RWPE1 (cell line): ENCODE results near the gene CSAD.
"Not testable (repeated sequence)": the region's sequence is repeated elsewhere in the genome, so short reads cannot be mapped to it uniquely, and the experiment has no call there.

Experiments used
- CTCF ChIA-PET: fragments of 350-600 bp; sonication (Branson Sonifier 250); formaldehyde crosslinking; extraction: SDS; loops from one replicate; lab custom pipeline; 2021; lab: Yijun Ruan, JAX
- POLR2A ChIA-PET: fragments of 400-600 bp; formaldehyde crosslinking; extraction: SDS; loops from one replicate; lab custom pipeline; 2020; ENCODE audit warnings: antibody characterized with exemption; ENCODE audit not compliant: low non-redundant PET; lab: Yijun Ruan, JAX
- DNase-seq: peaks from one replicate; pipeline ENCODE4 v3.0.0; 2012; ENCODE audit warnings: low spot score
- H3K27ac ChIP-seq: fragments of 450-650 bp; 2 replicates; pipeline ENCODE4 v1.5.1; 2017
- TF ChIP-seq, protein P1 (sequence below): fragments of 450-650 bp; conservative IDR thresholded peaks from 2 replicates; pipeline ENCODE4 v1.5.1; 2017; ENCODE audit warnings: low read depth, mild to moderate bottlenecking

Gene CSAD

DNA sequence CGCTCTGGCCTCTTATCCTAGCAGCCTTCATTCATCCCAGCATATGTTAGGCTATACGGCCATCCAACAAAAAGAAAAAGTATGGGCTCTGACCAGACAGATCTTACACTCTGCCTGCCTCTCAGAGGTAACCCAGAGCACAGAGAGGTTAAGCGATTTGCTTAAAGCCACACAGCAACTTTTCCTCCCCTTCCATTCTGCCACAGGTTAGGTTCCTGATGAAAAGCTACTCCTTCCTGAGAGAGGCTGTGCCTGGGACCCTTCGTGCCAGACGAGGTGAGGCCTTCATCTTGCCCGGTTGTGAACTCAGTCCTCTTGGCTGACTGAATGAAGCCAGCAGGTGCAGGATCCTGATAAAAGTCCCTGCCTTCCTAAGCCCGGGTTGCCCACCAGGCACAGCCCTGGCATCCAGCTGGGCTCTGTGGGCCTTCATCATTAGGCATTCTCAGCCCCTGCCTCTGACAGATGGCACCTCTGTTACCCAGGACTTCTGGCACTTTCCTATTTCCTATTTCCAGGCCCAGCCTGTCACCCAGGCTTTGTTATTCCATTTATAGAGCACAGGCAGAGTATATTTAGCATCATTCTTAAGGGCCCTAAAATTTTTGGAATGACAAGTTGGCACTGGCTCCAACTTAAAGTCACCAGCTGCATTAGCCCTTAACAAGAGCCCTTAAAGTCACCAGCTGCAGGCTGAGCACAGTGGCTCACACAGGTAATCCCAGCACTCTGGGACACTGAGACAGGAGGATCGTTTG lies 64.7 kb downstream of the CSAD start:
- CTCF ChIA-PET, result interaction anchor here (0.6 kb wide), 2 partner anchors 16 to 209 kb away, joined by 3 to 4 read pairs; no protein-coding TSS in a partner anchor
- TF ChIP-seq, protein P1, sequence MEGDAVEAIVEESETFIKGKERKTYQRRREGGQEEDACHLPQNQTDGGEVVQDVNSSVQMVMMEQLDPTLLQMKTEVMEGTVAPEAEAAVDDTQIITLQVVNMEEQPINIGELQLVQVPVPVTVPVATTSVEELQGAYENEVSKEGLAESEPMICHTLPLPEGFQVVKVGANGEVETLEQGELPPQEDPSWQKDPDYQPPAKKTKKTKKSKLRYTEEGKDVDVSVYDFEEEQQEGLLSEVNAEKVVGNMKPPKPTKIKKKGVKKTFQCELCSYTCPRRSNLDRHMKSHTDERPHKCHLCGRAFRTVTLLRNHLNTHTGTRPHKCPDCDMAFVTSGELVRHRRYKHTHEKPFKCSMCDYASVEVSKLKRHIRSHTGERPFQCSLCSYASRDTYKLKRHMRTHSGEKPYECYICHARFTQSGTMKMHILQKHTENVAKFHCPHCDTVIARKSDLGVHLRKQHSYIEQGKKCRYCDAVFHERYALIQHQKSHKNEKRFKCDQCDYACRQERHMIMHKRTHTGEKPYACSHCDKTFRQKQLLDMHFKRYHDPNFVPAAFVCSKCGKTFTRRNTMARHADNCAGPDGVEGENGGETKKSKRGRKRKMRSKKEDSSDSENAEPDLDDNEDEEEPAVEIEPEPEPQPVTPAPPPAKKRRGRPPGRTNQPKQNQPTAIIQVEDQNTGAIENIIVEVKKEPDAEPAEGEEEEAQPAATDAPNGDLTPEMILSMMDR, result no peak
- no peak for DNase-seq
- POLR2A ChIA-PET, result interaction anchor here (0.5 kb wide), 1 partner anchor 20 kb away, joined by 5 read pairs; no protein-coding TSS in a partner anchor
- H3K27ac ChIP-seq, result no peak overlapping the region

DNA sequence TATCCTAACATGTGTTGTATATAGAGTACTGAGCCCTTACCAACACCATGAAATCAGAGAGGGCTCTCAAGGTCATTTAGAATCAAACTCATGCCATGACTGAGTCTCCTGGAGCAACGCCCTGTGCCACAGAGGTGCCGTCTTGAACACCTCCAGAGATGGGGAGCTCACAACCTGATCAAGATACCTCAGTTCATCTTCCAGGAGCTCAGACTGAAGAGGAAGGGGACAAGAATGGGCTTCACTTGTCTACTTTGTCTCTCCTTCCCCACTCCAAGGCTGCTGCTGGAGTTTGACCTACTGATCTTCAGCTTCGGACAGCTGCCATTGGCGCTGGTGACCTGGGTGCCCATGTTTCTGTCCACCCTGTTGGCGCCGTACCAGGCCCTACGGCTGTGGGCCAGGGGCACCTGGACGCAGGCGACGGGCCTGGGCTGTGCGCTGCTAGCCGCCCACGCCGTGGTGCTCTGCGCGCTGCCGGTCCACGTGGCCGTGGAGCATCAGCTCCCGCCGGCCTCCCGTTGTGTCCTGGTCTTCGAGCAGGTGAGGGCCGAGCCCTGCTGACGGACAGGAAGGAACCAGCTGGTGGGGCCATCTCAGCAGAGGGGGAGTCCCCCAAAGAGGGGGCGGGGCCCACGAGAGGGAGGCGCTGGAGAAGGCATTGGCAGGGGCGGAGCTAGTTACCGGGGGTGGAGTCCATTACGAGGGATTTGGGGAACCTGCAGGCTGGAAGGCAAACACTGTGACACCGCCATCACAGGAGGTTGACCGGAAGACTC lies 65.4 kb downstream of the CSAD start:
- CTCF ChIA-PET, result interaction anchor here (0.6 kb wide), 1 partner anchor 310 kb away, joined by 3 read pairs; no protein-coding TSS in a partner anchor
- no peak for DNase-seq
- TF ChIP-seq, protein P1, result no peak
- POLR2A ChIA-PET, result interaction anchor here (0.5 kb wide), 1 partner anchor 21 kb away, joined by 5 read pairs; no protein-coding TSS in a partner anchor
- no peak overlapping the region for H3K27ac ChIP-seq

DNA sequence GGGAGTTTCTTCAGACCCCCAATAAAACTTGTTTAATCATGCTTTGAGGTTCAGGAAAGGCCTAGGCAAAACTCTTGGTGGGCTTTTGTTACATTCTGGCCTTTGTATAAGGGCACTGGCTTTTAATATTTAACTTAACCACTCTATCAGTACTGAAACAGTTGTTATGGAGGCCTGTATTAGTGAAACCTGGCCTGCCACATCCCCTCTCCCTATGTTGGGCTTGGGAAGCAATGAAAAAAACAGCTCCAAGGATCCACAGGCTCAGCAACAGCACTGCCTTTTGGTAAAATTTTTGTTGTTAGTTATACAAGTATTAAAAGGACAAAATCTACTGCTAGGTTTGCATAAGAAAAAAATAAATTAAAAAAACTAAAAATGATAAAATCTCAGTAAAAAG lies 66.8 kb downstream of the CSAD start:
- CTCF ChIA-PET, result interaction anchor here (1.0 kb wide), 1 partner anchor 15 kb away, joined by 4 read pairs; no protein-coding TSS in a partner anchor
- H3K27ac ChIP-seq, result no peak overlapping the region
- DNase-seq, result no peak
- POLR2A ChIA-PET, result no interaction called here
- TF ChIP-seq, protein P1, result no peak

DNA sequence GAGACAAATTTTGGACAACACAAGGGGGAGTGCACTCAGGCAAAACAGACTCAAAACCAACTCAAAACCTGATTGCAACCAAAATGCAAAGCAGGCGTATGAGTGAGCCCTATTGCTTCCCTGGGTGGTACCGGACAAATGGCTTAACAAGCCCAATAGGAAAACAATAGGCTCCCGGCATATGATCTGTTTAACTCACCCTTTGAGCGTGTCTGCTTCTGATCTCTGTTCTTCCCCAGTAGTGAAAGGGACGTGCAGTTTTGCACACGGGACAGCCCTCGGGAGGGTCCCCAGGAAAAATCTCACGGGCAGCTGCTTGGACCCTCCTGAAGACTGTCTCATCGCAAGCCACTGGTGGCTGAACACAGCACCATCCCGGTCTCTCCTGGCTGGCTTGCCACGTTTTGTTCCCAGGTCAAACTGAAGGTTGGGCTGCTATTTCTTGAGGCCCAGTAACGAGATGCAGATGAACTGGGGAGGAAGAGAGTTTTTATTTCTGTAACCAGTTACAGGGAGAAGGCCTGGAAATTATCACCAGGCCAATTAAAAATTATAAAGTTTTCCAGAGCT lies 67.5 kb downstream of the CSAD start:
- DNase-seq, result no peak
- TF ChIP-seq, protein P1, result no peak
- POLR2A ChIA-PET, result no interaction called here
- CTCF ChIA-PET, result interaction anchor here (1.0 kb wide), 1 partner anchor 14 kb away, joined by 4 read pairs; no protein-coding TSS in a partner anchor
- no peak overlapping the region for H3K27ac ChIP-seq

DNA sequence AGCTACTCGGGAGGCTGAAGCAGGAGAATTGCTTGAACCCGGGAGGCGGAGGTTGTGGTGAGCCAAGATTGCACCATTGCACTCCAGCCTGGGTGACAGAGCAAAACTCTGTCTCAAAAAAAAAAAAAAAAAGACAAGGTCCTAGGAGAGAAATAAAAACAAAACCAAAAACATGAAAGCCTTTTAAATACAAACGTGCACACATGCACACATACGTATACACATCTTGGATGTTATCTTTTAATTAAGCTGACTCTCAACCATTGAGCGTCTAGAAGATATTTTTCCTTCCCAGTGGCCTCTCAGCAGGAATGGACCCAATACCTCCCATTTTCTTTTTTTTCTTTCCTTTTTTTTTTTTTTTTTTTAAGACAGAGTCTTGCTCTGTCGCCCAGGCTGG lies 68.3 kb downstream of the CSAD start:
- POLR2A ChIA-PET, H3K27ac ChIP-seq, CTCF ChIA-PET, DNase-seq: not testable (repeated sequence)
